T follicular helper cell (primary cell): Measurements from ENCODE around the gene LTBP3.
A peak's percentile ranks its signal among the peaks of the same experiment; 100 is the strongest.

Experiments used
- DNase-seq: peaks from one replicate; pipeline ENCODE4 v3.0.0-alpha.2; 2020; ENCODE audit warnings: low read depth

Gene LTBP3

GRCh38 chr11:65553301-65554001 is 4.7 kb downstream of the LTBP3 start:
- DNase-seq, result peak; percentile 69

GRCh38 chr11:65552388-65552951 is 5.7 kb downstream of the LTBP3 start:
- DNase-seq, result no peak

- DNase-seq, result no peak
Observed at GRCh38 chr11:65551572-65552387, 6.4 kb downstream of the LTBP3 start.

GRCh38 chr11:65549096-65549495 is 9.1 kb downstream of the LTBP3 start:
- no peak for DNase-seq

GRCh38 chr11:65548395-65548794 is 9.8 kb downstream of the LTBP3 start:
- no peak for DNase-seq

- no peak for DNase-seq
Observed at GRCh38 chr11:65547446-65548125, 10.6 kb downstream of the LTBP3 start.

- DNase-seq, result peak; percentile 99
Observed at GRCh38 chr11:65546217-65546958, 11.8 kb downstream of the LTBP3 start.

GRCh38 chr11:65545853-65546216 is 12.3 kb downstream of the LTBP3 start:
- DNase-seq, result no peak

- no peak for DNase-seq
Observed at GRCh38 chr11:65542738-65543390, 15.3 kb downstream of the LTBP3 start.

GRCh38 chr11:65541093-65541982 is 16.8 kb downstream of the LTBP3 start:
- no peak for DNase-seq

GRCh38 chr11:65540290-65541092 is 17.7 kb downstream of the LTBP3 start:
- peak; percentile 78 for DNase-seq

- peak; percentile 79 for DNase-seq
Observed at GRCh38 chr11:65539744-65540289, 18.3 kb downstream of the LTBP3 start.

GRCh38 chr11:65538915-65539743 is 19.0 kb downstream of the LTBP3 start:
- DNase-seq, result no peak

- DNase-seq, result no peak
Observed at GRCh38 chr11:65538232-65538914, 19.8 kb downstream of the LTBP3 start.

- DNase-seq, result no peak
Observed at GRCh38 chr11:65537620-65538231, 20.4 kb downstream of the LTBP3 start.

- no peak for DNase-seq
Observed at GRCh38 chr11:65537296-65537597, 20.9 kb downstream of the LTBP3 start.
